Right cardiac atrium (tissue), 5 donors: ENCODE data around the gene PDCD10. TPM values are rescaled to one million over a fixed set of nuclear protein-coding genes. Genes with fewer than 3 reads are reported as not detected.
A peak's percentile ranks its signal among the peaks of the same experiment; 100 is the strongest.

Experiments
- ATAC-seq, 2 donors: fragments of 200-7000 bp; cut with Tn5 transposase; one replicate each; pipeline versions ENCODE4 v1.8.0 to v1.9.1; 2020; ENCODE audit warnings: moderate library complexity in 2 of 2, mild to moderate bottlenecking in 1 of 2
- DNase-seq, 3 donors: peaks; one replicate each; pipeline ENCODE4 v3.0.0-alpha.2; 2020
- H3K27ac ChIP-seq: one replicate; pipeline ENCODE4 v1.5.1; 2013; ENCODE audit warnings: mild to moderate bottlenecking, low read length, control low read depth, moderate library complexity
- H3K27me3 ChIP-seq: one replicate; pipeline ENCODE4 v1.6.1; 2013; ENCODE audit not compliant: control insufficient read depth, insufficient read depth
- H3K4me1 ChIP-seq: one replicate; pipeline ENCODE4 v1.6.1; 2013; ENCODE audit warnings: low read length; ENCODE audit not compliant: control insufficient read depth, insufficient read depth
- H3K4me3 ChIP-seq: one replicate; pipeline ENCODE4 v1.5.1; 2013; ENCODE audit warnings: low read length, control low read depth
- H3K9me3 ChIP-seq: one replicate; pipeline ENCODE4 v1.6.1; 2013; ENCODE audit warnings: low read length; ENCODE audit not compliant: control insufficient read depth
- WGBS: extraction: QIAGEN DNeasy Blood & Tissue Kit; methylation state at CpG from one replicate; pipeline ENCODE4 v1.1.7; 2013; 5-methylcytosine and 5-hydroxymethylcytosine counted together
- intact Hi-C, 4 donors: fragments of 100-400 bp; cut with DNase I; formaldehyde crosslinking; loops; one replicate each; pipeline versions ENCODE4 v1.11.0 to v1.14.0; 2022 to 2023
- polyA plus RNA-seq: library from polyadenylated mRNA; stranded (reverse); fragments of 200-250 nt; gene quantifications from one replicate; pipeline ENCODE4 v1.2.3, GENCODE V29; 2013
- total RNA-seq, 4 donors: library from RNA; stranded (reverse); fragmentation: NEBNext Ultra II Directional; extraction: Animal tissue kit (Norgen Biotek cat#: 25700); gene quantifications; one replicate each; pipeline ENCODE4 v1.2.1, GENCODE V29; 2021
- donor health status: healthy with polysubstance abuse.
- donor health status: DM: no; HTN: yes; CAD: no.
- donor health status: DM: no; HTN: no; CAD: no.
- donor health status: DM: no; HTN: yes; CAD: no; lungs with severe emphysema.
- donor health status: DM: yes; HTN: yes; CAD: no.

Gene PDCD10
- total and polyA plus RNA-seq, 5 donors = 26.6 to 32.9 (median 29.9) TPM

GRCh38 chr3:167735233-167736138 is 794 bp upstream of the PDCD10 start, which contains the start of gene SERPINI1:
SERPINI1 (plus strand) TSS chr3:167735721; CDS start chr3:167789129, 53,408 bp downstream.
- Histone ChIP-seq H3K9me3 (no peaks in the 10 kb centered on the region), H3K27ac (peak within 1 kb of the TSS; percentile 96), H3K4me3 (peak within 1 kb of the TSS; percentile 77), H3K27me3 (no peaks in the 10 kb centered on the region), H3K4me1 (no peaks in the 10 kb centered on the region)
- peak; percentile 87 to 94 (median 91) for DNase-seq
- intact Hi-C loops = loop anchor here in 1 of 4 donors (5.0 to 10.0 kb wide), 2 partner anchors 77 to 139 kb away; no protein-coding TSS in a partner anchor
- ATAC-seq = peak; percentile 94 to 95
- under 1% methylated on average over 37 of the region's 37 CpGs for WGBS

- Histone ChIP-seq H3K27ac (peak overlapping the region; percentile 96), H3K4me3 (peak overlapping the region; percentile 77), H3K4me1 (no peaks in the 10 kb centered on the region), H3K9me3 (no peaks in the 10 kb centered on the region), H3K27me3 (no peaks in the 10 kb centered on the region)
- ATAC-seq = no peak
- no peak for DNase-seq
- WGBS = under 1% methylated on average over 12 of the region's 12 CpGs
- intact Hi-C loops = loop anchor here in 1 of 4 donors (10.0 kb wide), 1 partner anchor 141 kb away; no protein-coding TSS in a partner anchor
Observed at GRCh38 chr3:167733961-167734497, 663 bp downstream of the PDCD10 start.

GRCh38 chr3:167732313-167733065 is 2.2 kb downstream of the PDCD10 start:
- Histone ChIP-seq H3K27me3 (no peaks in the 10 kb centered on the region), H3K4me3 (no peak overlapping the region), H3K27ac (no peak overlapping the region), H3K9me3 (no peaks in the 10 kb centered on the region), H3K4me1 (peaks cover 1% of the 10 kb centered on the region)
- no peak for DNase-seq
- no peak for ATAC-seq
- intact Hi-C loops = loop anchor here in 1 of 4 donors (10.0 kb wide), 1 partner anchor 142 kb away; no protein-coding TSS in a partner anchor
- 48% methylated on average over 7 of the region's 7 CpGs for WGBS

- WGBS = 94% methylated on average over 2 of the region's 2 CpGs
- ATAC-seq = no peak
- no peaks in the 10 kb centered on the region for H3K27me3 ChIP-seq
Observed at GRCh38 chr3:167731393-167731792, 3.3 kb downstream of the PDCD10 start.

GRCh38 chr3:167729591-167729990 is 5.1 kb downstream of the PDCD10 start:
- DNase-seq = no peak
- Histone ChIP-seq H3K9me3 (no peaks in the 10 kb centered on the region), H3K27ac (no peak overlapping the region), H3K27me3 (no peaks in the 10 kb centered on the region), H3K4me3 (no peak overlapping the region), H3K4me1 (peaks cover 1% of the 10 kb centered on the region)
- intact Hi-C loops = no loop called here
- no peak for ATAC-seq
- WGBS = 90% methylated on average over 2 of the region's 2 CpGs

More at GRCh38 chr3:167731393-167731792, 3.3 kb downstream of the PDCD10 start:
- no peak overlapping the region for H3K27ac ChIP-seq
- intact Hi-C loops = loop anchor here in 1 of 4 donors (10.0 kb wide), 1 partner anchor 143 kb away; no protein-coding TSS in a partner anchor
- no peak for DNase-seq
- H3K4me3 ChIP-seq = no peak overlapping the region
- H3K4me1 ChIP-seq = peaks cover 1% of the 10 kb centered on the region
- no peaks in the 10 kb centered on the region for H3K9me3 ChIP-seq

- intact Hi-C loops = no loop called here
- 51% methylated on average over 3 of the region's 3 CpGs for WGBS
- H3K4me1 ChIP-seq = peaks cover 1% of the 10 kb centered on the region
- H3K27ac ChIP-seq = no peak overlapping the region
- H3K27me3 ChIP-seq = no peaks in the 10 kb centered on the region
- H3K9me3 ChIP-seq = no peaks in the 10 kb centered on the region
- peak in 1 of 2 donors; percentile 54 for ATAC-seq
- no peak overlapping the region for H3K4me3 ChIP-seq
- DNase-seq = no peak
Observed at GRCh38 chr3:167728632-167729323, 5.9 kb downstream of the PDCD10 start.

- no peak for DNase-seq
- no peak overlapping the region for H3K4me3 ChIP-seq
- WGBS = 57% methylated on average over 3 of the region's 3 CpGs
- H3K9me3 ChIP-seq = no peaks in the 10 kb centered on the region
- H3K4me1 ChIP-seq = peaks cover 1% of the 10 kb centered on the region
- H3K27ac ChIP-seq = no peak overlapping the region
- ATAC-seq = peak in 1 of 2 donors; percentile 40
- no peaks in the 10 kb centered on the region for H3K27me3 ChIP-seq
- intact Hi-C loops = no loop called here
Observed at GRCh38 chr3:167728176-167728575, 6.5 kb downstream of the PDCD10 start.

GRCh38 chr3:167723872-167724271 is 10.8 kb downstream of the PDCD10 start:
- DNase-seq = no peak
- no peak for ATAC-seq
- Histone ChIP-seq H3K27ac (no peak overlapping the region), H3K4me1 (peaks cover 1% of the 10 kb centered on the region), H3K4me3 (no peak overlapping the region), H3K9me3 (no peaks in the 10 kb centered on the region), H3K27me3 (no peaks in the 10 kb centered on the region)
- intact Hi-C loops = no loop called here
- 73% methylated on average over 3 of the region's 3 CpGs for WGBS

GRCh38 chr3:167723025-167723512 is 11.6 kb downstream of the PDCD10 start:
- Histone ChIP-seq H3K4me3 (no peak overlapping the region), H3K27ac (no peak overlapping the region), H3K27me3 (no peaks in the 10 kb centered on the region), H3K9me3 (no peaks in the 10 kb centered on the region), H3K4me1 (no peaks in the 10 kb centered on the region)
- WGBS = 91% methylated on average over 4 of the region's 4 CpGs
- ATAC-seq = no peak
- intact Hi-C loops = no loop called here
- no peak for DNase-seq

GRCh38 chr3:167718582-167718981 is 16.1 kb downstream of the PDCD10 start:
- 100% methylated on average over 1 of the region's 1 CpG for whole genome bisulfite sequencing
- ATAC-seq = no peak

More at GRCh38 chr3:167718582-167718981, 16.1 kb downstream of the PDCD10 start:
- Histone ChIP-seq H3K4me1 (no peaks in the 10 kb centered on the region), H3K27me3 (no peaks in the 10 kb centered on the region), H3K27ac (no peak overlapping the region), H3K9me3 (no peaks in the 10 kb centered on the region), H3K4me3 (no peak overlapping the region)
- intact Hi-C loops = no loop called here
- DNase-seq = no peak
